Measurements from ENCODE around the gene KRTAP4-7. TPM values are rescaled to one million over a fixed set of nuclear protein-coding genes. Genes with fewer than 3 reads are reported as not detected.
"Not testable (repeated sequence)": the region's sequence is repeated elsewhere in the genome, so short reads cannot be mapped to it uniquely, and the experiment has no call there.

Gene KRTAP4-7
- total RNA-seq, 1 donor from 2014 or later = not detected

DNA sequence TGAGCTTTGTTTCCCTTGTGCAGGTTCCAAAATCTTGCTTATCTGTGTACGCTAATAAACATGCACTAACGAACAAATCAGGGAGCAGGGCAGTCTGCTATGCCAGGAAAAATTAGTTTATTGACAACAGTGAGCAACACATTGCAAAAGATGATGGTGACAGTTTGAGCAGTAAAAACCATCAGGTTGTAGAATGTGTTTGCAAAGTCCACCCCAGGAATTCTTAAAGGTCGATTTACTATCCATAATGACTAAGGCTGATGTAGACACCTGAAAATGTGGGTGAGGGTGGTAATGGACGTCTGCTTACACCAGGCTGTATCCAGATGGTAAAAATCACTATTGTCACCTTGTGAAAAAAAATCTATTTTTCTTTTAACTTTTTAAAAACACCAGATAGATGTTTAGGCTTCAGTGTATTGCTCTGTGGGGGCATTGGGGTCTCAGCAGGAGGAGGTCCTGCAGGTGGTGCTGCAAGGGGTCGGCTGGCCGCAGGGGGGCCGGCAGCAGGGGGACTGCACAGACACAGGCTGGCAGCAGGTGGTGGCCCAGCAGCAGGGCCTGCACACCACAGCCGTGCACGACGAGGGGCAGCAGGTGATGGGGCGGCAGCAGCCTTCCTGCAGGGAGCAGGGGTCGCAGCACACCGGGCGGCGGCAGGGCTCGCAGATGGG is 18.8 kb upstream of the KRTAP4-7 start:
- not testable (repeated sequence) for DNase-seq (ENCODE audit: low read depth in 2 of 2)

DNA sequence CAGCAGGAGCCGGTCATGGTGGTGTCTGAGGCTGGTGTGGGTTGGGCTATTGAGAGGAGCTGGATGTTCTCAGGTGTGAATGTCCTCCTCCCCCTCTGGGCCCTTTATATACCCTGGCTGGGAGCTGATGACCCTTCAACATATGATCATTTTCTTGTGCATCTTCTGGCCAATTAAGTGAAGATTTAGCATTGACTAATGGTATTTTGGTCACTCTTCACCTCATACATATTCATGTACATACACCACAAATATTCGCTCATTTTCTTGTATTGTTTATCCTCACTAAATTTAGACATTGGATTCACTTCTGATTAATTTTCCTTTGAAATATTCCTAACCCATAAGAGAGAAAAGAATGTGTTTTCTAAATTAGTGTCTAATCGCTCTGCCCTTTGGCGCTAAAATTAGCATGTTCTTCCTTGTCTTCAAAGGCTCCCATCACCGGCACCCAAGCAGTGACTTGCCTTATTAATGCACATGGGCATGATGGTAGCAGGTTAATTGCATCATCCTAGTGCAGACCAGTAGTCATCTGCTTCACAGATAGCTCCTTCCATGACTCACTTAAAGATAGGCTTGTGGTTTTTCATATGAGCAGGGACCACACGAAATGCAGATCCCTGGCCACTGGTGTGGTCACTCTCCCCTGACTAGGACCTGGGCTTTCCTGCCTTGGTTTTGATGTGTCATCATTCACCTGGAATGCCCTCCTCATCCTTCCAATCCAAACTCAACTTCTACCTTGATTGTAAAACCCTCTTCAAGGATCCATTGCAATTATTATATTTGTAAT is 17.9 kb upstream of the KRTAP4-7 start, which contains the start of gene KRTAP2-4:
KRTAP2-4 (minus strand) TSS at position 51 of the 796 bp plus-strand sequence; CDS start at position 17, 34 bp downstream.
- DNase-seq (ENCODE audit: low read depth in 2 of 2) = no peak

DNA sequence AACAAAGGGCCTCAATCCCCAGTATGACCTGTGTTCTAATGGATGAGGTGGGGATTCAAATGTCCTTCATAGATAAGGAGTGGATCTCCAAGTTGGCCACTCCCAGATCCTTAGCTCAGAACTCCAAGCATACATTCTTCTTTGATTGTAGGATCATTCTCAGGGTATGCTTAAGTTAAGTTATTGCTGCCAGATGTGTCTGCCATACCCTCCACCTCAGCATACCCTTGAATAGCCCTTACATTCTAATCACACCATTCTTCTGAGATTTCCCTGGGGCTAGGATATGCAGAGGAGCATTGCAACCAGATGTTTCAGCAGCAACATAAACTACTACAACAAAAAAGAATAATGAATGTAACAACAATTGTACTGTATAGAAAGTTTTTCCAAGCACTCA is 16.7 kb upstream of the KRTAP4-7 start:
- no peak for DNase-seq (ENCODE audit: low read depth in 2 of 2)

DNA sequence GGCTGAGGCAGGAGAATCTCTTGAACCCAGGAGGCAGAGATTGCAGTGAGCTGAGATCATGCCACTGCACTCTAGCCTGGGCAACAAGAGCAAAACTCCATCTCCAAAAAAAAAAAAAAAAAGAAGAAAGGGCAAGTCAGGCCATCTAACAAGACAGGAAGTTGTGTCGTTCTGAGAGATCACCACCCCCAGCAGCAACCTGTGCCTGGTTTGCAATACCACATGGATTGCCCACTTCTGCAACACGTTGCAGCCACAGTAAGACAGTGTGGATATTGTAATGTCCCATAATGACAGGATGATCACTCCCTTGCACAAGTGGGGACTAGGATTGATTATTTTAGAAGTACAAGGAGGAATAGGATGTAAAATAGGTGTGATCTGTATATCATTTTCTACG is 14.9 kb upstream of the KRTAP4-7 start:
- no peak for DNase-seq (ENCODE audit: low read depth in 2 of 2)

DNA sequence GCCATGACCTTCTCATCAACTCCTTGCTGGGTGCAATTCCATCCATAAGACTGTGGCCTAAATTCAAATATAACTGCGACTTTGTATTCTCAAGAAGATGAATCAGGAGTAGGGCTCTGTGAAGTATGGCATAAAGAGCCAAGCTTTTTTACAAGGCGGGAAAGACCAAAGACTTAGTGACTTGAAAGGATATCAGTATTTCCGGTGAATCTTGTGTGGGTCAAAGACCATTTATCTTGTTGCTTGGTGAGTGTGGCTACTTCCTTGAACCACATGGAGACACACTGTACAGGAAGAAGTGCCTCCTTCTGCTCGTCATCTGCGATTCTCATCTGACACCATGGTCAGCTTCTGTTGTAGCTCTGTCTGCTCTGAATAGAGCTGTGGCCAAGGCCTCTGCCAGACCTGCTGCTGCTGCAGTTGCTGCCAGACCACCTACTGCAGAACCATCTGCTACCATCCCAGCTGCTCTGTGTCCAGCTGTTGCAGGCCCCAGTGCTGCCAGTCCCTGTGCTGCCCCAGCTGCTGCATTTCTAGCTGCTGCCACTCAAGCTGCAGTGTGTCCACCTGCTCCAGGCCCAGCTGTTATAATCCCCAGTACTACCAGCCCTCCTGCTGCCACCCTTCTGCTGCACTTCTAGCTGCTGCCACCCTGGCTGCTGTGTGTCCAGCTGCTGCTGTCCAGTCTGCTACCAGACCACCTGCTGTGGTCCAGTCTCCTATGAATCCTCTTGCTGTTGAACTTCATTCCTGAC is 12.2 kb upstream of the KRTAP4-7 start:
- DNase-seq (ENCODE audit: low read depth in 2 of 2) = no peak

DNA sequence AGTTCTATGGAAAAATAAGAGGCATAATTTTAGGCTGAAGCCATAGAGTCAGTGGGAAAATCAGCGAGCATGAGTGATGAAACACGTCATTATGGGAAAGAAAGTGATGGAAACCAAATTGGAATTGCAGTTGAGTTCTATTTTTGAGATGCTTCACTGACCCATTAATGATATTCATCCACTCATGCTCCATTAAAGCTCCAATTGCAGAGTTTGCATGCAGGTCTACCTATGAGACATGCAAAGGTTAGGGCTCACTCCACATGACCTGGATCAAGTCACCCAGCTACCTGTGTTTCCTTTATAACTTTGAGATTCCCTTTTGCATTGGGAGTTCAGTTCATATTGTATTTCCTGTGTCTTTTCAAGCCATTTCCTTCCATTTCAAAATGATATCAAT is 10.3 kb upstream of the KRTAP4-7 start:
- no peak for DNase-seq (ENCODE audit: low read depth in 2 of 2)

DNA sequence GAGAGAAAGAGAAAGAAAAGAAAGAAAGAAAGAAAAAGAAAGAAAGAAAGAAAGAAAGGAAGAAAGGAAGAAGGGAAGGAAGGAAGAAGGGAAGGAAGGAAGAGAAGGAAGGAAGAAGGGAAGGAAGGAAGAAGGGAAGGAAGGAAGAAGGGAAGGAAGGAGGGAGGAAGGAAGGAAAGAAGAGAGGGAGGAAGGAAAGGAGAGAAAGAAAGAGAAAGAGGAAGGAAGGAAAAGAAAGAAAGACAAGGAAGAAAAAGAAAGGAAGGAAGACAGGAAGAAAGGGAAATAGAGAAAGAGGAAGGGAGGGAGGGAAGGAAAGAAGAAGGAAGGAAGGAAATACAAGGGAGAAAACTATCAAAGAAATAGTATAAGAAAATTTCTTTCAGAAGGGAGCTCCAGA is 7.2 kb upstream of the KRTAP4-7 start:
- no peak for DNase-seq (ENCODE audit: low read depth in 2 of 2)

DNA sequence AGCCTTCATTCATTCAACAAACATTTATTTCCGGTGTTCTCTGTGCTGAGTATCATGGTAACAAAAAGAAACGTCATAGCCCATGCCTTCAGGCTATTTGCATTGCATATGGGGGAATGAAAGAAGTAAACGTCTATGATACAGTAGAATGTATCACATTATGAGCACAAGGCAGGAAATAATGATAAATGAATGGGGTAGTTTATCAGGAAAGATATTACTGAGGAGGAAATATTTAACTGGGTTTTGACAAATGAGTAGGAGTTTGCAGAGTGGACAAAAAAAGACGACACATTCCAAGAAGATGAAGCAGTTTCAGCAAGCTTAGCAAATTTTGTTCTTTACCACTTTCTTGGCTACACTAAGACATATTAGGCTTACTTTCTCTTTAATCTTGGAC is 1.3 kb upstream of the KRTAP4-7 start:
- DNase-seq (ENCODE audit: low read depth in 2 of 2) = no peak

DNA sequence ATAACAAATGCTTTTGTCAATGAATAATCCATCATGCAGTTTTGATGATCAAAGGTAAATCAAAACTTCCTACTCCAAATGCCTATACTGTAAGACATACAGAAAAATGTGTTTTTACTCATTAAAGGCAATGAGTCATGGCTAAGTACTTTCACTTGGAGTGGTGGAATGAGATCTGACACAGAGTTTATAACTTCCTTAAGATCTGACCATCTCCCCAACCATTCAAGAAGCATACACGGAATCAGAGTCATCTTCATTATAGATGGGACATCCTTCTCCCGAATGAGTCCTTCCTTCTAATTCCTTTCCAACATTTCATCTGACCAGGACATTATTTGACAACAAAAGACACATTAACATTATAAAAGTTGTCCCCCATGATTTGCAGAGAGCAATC is 523 bp upstream of the KRTAP4-7 start:
- not testable (repeated sequence) for DNase-seq (ENCODE audit: low read depth in 2 of 2)

DNA sequence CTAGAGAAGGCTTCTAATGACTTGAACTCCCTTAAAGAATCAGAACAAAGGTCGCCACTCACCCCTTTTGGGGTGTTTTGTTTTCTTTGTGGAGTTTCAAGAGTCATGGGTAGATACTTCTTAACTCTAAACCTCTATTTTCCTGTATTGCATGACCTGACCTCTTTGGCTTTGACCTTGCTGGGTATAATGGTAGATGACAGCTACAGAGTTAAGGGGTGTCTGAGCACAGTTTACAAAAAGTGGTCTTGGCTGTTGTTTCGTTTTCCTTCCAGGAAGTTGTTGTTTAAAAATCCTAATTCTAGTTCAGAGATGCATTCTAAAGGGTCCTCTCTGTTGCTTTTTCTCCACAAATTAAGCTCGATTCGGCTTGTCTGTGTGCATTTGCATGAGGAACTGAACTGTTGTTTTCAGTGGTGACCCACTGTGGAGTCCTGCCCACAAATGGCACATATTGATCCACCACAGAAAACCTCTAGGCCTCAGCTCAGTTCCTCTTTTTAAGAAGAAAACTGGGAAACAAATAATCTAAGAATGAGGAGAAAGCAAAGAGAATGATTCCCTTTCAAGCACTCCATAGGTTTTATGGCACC is 4.9 kb downstream of the KRTAP4-7 start:
- not testable (repeated sequence) for DNase-seq (ENCODE audit: low read depth in 2 of 2)

DNA sequence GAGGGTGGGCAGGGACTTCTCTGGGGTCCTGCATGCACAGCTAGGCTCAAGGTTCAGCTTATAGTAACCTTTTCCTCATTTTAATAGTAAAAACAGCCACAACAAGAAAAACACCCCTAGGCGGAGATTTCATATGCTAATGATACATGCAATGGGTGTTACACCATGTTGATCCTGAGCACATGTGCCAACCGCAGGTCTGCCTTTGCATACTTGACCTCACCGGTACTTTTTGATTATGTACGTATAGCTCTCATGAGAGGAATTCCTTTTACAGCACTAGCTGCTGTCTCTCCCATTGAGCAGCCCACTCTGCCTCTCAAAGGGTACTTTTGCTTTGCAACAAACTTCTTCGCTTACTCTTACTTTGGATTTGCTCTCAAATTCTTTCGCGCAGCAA is 12.1 kb downstream of the KRTAP4-7 start:
- no peak for DNase-seq (ENCODE audit: low read depth in 2 of 2)

DNA sequence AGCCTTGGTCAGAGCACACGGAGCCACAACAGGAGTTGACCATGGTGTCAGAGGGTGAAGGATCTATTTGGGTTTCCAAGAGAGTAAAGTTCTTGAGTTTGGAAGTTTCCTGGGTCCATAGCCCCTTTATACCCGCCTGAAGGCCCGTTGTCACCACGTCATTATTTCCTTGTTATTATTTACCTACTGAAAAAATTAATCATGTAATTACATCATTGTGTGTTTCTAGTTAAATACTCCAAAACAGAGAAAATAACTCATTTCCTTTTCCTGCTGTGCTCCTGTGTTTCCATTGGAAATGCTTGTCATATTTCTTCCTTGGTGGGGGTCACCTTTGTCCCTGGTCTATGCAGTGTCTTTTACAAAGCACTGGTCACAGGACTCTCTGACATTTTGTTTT is 14.1 kb downstream of the KRTAP4-7 start, which contains the start of gene KRTAP4-8:
KRTAP4-8 (minus strand) TSS at position 101 of the 400 bp plus-strand sequence; CDS start at position 43, 58 bp downstream.
- DNase-seq (ENCODE audit: low read depth in 2 of 2) = no peak

DNA sequence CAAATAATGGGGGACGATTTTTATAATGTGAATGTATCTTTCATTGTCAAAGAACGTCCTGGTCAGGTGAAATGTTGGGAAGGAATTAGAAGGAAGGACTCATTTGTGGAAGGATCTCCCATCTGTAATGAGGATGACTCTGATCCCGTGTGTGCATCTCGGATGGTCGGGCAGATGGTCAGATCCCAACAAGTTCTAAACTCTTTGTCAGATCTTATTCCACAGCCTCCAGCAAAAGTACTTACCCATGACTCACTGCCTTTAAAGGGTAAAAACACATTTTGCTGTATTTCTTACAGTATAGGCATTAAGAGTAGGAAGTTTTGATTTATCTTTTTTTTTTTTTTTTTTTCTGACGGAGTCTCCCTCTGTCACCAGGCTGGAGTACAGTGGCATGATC is 14.5 kb downstream of the KRTAP4-7 start:
- DNase-seq (ENCODE audit: low read depth in 2 of 2) = no peak

DNA sequence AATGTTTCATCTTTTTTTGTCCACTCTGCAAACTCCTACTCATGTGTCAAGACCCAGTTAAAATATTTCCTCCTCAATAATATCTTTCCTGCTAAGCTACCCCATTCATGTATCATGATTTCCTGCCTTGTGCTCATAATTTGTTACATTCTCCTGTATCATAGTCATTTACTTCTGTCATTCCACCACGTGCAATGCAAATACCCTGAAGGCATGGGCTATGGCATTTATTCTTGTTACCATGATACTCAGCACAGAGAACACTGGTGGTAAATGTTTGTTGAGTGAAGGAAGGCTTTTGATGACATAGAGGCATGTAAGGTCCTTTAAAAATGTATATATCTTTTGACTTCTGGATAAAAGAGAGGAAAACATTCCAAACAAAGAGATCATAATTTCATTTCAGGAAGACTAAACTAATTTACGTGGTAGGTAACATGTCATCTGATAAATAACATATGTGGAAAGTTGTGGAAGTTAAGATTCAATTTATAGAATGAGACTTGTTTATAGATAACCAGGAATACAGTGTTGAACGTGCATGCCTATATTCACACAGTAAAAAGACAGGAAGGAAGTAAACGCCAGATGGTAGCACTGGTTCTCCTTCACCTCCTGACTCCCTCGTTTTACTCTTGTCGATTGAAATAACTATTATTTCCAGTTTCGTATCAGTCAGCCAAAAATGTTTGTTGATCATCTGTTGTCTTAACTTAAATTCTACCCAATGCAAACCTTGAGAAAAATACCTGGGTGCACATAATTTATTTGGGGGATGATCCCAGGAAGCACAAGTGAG is 15.9 kb downstream of the KRTAP4-7 start:
- peak; percentile 46 to 48 for DNase-seq (ENCODE audit: low read depth in 2 of 2)

DNA sequence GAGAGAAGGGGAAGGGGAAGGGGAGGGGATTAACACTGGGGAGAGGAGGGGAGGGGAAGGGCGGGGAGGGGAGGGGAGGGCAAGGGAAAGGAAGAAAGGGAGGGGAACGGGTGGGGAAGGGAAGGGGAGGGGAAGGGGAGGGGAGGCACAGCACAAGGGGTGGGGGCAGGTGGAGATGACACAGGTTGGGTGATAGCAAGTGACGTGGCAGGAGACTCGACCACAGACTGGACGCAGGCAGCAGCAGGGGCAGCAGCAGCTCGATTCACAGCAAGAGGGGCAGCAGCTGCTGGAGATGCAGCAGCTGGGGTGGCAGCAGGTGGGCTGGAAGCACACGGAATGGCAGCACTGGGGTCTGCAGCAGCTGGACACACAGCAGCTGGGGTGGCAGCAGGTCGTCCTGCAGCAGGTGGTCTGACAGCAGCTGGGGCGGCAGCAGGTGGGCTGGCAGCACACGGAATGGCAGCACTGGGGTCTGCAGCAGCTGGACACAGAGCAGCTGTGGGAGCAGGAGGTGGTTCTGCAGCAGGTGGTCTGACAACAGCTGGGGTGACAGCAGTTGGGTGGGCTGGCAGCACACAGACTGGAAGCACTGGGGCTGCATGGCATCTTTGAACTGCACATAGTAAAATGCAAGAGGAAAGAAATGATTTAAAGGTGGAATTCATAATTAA is 17.8 kb downstream of the KRTAP4-7 start, which contains the start of gene KRTAP4-16:
KRTAP4-16 (minus strand) TSS at position 624 of the 674 bp plus-strand sequence; CDS start at position 624, 0 bp downstream.
- no peak for DNase-seq (ENCODE audit: low read depth in 2 of 2)

DNA sequence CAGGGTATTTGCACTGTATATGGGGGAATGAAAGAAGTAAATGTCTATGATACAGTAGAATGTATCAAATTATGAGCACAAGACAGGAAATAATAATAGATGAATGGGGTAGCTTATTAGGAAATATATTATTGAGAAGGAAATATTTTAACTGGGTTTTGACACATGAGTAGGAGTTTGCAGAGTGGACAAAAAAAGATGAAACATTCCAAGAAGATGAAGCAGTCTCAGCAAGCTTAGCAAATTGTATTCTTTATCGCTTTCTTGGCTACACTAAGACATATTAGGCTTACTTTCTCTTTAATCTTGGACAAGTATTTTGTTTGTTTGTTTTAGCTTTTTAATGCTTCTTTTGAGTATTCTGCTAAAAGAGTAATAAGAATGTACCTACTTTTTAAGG is 19.9 kb downstream of the KRTAP4-7 start:
- no peak for DNase-seq (ENCODE audit: low read depth in 2 of 2)

DNA sequence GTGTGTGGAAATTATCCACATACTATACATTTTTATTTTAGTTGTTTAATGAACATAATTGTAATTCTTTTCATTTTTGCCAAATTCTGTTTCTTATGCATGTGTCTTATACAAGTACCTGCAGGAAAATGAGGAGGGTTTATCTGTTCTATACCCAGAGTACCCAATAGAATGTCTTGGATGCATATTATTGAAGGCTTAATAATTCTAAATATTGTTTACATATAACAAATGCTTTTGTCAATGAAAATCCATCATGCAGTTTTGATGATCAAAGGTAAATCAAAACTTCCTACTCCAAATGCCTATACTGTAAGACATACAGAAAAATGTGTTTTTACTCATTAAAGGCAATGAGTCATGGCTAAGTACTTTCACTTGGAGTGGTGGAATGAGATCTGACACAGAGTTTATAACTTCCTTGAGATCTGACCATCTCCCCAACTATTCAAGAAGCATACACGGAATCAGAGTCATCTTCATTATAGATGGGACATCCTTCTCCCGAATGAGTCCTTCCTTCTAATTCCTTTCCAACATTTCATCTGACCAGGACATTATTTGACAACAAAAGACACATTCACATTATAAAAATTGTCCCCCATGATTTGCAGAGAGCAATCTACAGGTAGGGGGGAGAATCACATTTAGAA is 20.6 kb downstream of the KRTAP4-7 start:
- DNase-seq (ENCODE audit: low read depth in 2 of 2) = peak in 1 of 2 donors; percentile 24

DNA sequence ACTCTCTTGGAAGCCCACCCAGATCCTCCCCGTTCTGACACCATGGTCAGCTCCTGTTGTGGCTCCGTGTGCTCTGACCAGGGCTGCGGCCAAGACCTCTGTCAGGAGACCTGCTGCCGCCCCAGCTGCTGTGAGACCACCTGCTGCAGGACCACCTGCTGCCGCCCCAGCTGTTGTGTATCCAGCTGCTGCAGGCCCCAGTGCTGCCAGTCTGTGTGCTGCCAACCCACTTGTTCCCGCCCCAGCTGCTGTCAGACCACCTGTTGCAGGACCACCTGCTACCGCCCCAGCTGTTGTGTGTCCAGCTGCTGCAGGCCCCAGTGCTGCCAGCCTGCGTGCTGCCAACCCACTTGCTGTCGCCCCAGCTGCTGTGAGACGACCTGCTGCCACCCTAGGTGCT is 21.4 kb downstream of the KRTAP4-7 start, which contains the start of gene KRTAP4-9:
KRTAP4-9 (plus strand) TSS at position 43 of the 400 bp plus-strand sequence; CDS start at position 43, 0 bp downstream.
- DNase-seq (ENCODE audit: low read depth in 2 of 2) = not testable (repeated sequence)

DNA sequence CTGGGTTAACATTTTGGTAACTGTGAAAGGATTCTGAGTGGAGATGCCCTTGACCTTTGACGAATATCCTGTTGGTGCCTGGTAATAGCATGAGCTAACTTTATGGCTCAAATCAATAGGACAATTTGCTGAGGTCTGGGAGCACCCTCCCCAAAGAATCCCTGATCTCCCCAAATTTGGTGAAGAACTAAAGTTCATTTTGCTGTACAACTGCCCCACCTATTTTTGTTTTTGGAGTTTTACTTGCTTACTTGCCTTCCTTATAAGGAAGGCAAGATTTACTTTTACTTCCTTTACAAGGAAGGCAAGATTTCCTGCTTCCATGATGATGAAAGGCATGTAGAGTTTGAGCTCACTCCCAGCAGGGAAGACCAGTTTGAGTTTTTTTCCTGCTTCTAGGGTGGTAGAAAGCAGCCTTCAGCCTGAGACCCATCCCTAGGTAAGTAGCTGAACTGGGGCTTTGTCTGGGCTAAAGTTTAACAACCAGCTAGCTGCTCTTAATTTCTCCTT is 24.0 kb downstream of the KRTAP4-7 start:
- DNase-seq (ENCODE audit: low read depth in 2 of 2) = no peak

All from lung microvascular endothelial cell (primary cell).